B cell (primary cell): Measurements from ENCODE around the gene DENND2A. TPM values are rescaled to one million over a fixed set of nuclear protein-coding genes. Genes with fewer than 3 reads are reported as not detected.

ENCODE experiments used
- ATAC-seq: fragments of 200-7000 bp; cut with Tn5 transposase; one replicate; pipeline ENCODE4 v1.10.0; 2021; ENCODE audit warnings: low read depth, mild to moderate bottlenecking, moderate number of reproducible peaks, moderate library complexity
- CTCF ChIA-PET: fragments of 350-600 bp; sonication (Branson Sonifier 250); formaldehyde crosslinking; loops from one replicate; lab custom pipeline; 2021; ENCODE audit warnings: antibody characterized with exemption, inconsistent platforms; lab: Charles Lee
- POLR2A ChIA-PET: fragments of 350-600 bp; sonication (Branson Sonifier 250); formaldehyde crosslinking; loops from one replicate; lab custom pipeline; 2021; ENCODE audit warnings: antibody characterized with exemption; lab: Charles Lee
- DNase-seq: peaks from one replicate; pipeline ENCODE4 v3.0.0; 2013
- H2AFZ ChIP-seq: 2 replicates; pipeline ENCODE4 v1.6.1; 2012; ENCODE audit warnings: mild to moderate bottlenecking, low read depth, low read length; ENCODE audit not compliant: insufficient read depth, poor library complexity, severe bottlenecking
- H3K27ac ChIP-seq, 2 donors: 1 replicate in 1 of 2; 2 replicates in 1 of 2; pipeline ENCODE4 v1.5.1; 2012 to 2013; ENCODE audit warnings: low read length in 2 of 2, mild to moderate bottlenecking in 2 of 2, moderate library complexity in 1 of 2
- H3K27me3 ChIP-seq, 4 experiments: fragments of 200-600 bp in 1 of 4; sonication (generic) in 1 of 4; replicated peaks in 1 of 4; 1 replicate in 2 of 4; 2 replicates in 2 of 4; pipeline versions ENCODE4 v1.6.1 to v1.7.0; 2013 to 2016; ENCODE audit warnings: low read length in 3 of 4, mild to moderate bottlenecking in 2 of 4, mixed read lengths in 1 of 4, moderate library complexity in 1 of 4; ENCODE audit not compliant: insufficient read depth in 4 of 4, control insufficient read depth in 3 of 4; ENCODE audit errors: control extremely low read depth in 1 of 4
- H3K36me3 ChIP-seq, 2 experiments: replicated peaks in 1 of 2; 1 replicate in 1 of 2; 2 replicates in 1 of 2; pipeline versions ENCODE4 v1.6.1 to v1.7.1; 2013; ENCODE audit warnings: low read length in 1 of 2; ENCODE audit not compliant: insufficient read depth in 2 of 2, control insufficient read depth in 1 of 2; ENCODE audit errors: control extremely low read depth in 1 of 2, extremely low read depth in 1 of 2
- H3K4me1 ChIP-seq, 2 donors: fragments of 200-600 bp in 1 of 2; sonication (generic) in 1 of 2; 1 replicate in 1 of 2; 2 replicates in 1 of 2; pipeline versions ENCODE4 v1.5.1 to v1.6.1; 2013 to 2017; ENCODE audit warnings: low read length in 2 of 2; ENCODE audit not compliant: control insufficient read depth in 2 of 2, insufficient read depth in 2 of 2
- H3K4me2 ChIP-seq: replicated peaks from 2 replicates; pipeline ENCODE3; 2012; ENCODE audit warnings: mild to moderate bottlenecking, low read depth, low read length; ENCODE audit not compliant: poor library complexity, severe bottlenecking
- H3K4me3 ChIP-seq, 5 experiments: fragments of 200-600 bp in 1 of 5; sonication (generic) in 1 of 5; 1 replicate in 3 of 5; 2 replicates in 2 of 5; pipeline versions ENCODE4 v1.5.1 to v1.7.0; 2011 to 2016; ENCODE audit warnings: low read length in 4 of 5, mild to moderate bottlenecking in 4 of 5, low read depth in 2 of 5, control low read depth in 1 of 5, moderate library complexity in 1 of 5; ENCODE audit not compliant: insufficient read depth in 1 of 5; ENCODE audit errors: control extremely low read depth in 1 of 5, extremely low read depth in 1 of 5
- H3K79me2 ChIP-seq: fragments of 200-600 bp; sonication (generic); one replicate; pipeline ENCODE4 v1.6.0; 2016; ENCODE audit warnings: low read length; ENCODE audit not compliant: control insufficient read depth, insufficient read depth
- H3K9ac ChIP-seq: fragments of 200-600 bp; sonication (generic); 2 replicates; pipeline ENCODE4 v1.6.1; 2017; ENCODE audit warnings: mild to moderate bottlenecking, low read length, moderate library complexity
- H3K9me3 ChIP-seq, 3 donors: one replicate each; pipeline versions ENCODE4 v1.6.1 to v1.7.1; 2013; ENCODE audit warnings: low read length in 2 of 3; ENCODE audit not compliant: control insufficient read depth in 2 of 3, insufficient read depth in 1 of 3; ENCODE audit errors: control extremely low read depth in 1 of 3
- H4K20me1 ChIP-seq: 2 replicates; pipeline ENCODE4 v1.6.0; 2012; ENCODE audit warnings: mild to moderate bottlenecking, low read length; ENCODE audit not compliant: insufficient read depth, control insufficient read depth, poor library complexity, severe bottlenecking
- H3K27ac Mint-ChIP-seq: one replicate; pipeline ENCODE4 v1.8.0; 2021; ENCODE audit warnings: mixed read lengths
- H3K27me3 Mint-ChIP-seq: one replicate; pipeline ENCODE4 v1.8.0; 2021; ENCODE audit warnings: mixed read lengths
- H3K4me1 Mint-ChIP-seq: one replicate; pipeline ENCODE4 v1.8.0; 2021; ENCODE audit warnings: mixed read lengths
- H3K4me3 Mint-ChIP-seq: one replicate; pipeline ENCODE4 v1.8.0; 2021; ENCODE audit warnings: mixed read lengths
- H3K9me3 Mint-ChIP-seq: one replicate; pipeline ENCODE4 v1.8.0; 2022; ENCODE audit warnings: mixed read lengths; ENCODE audit not compliant: insufficient read depth
- CTCF ChIP-seq: fragments of 200-600 bp; IDR thresholded peaks from one replicate; pipeline ENCODE4 v1.8.0; 2022; ENCODE audit warnings: antibody characterized with exemption, mild to moderate bottlenecking
- EZH2 ChIP-seq: IDR thresholded peaks from 2 replicates; pipeline ENCODE4 v1.6.1; 2012; ENCODE audit warnings: borderline replicate concordance, low read depth, mild to moderate bottlenecking, moderate library complexity, low read length; ENCODE audit not compliant: insufficient read depth, poor library complexity, severe bottlenecking
- WGBS: methylation state at CpG from one replicate; pipeline ENCODE4 v1.1.5; 2013; ENCODE audit warnings: missing lambda C conversion rate; ENCODE audit not compliant: insufficient coverage; 5-methylcytosine and 5-hydroxymethylcytosine counted together
- intact Hi-C: fragments of 100-400 bp; cut with micrococcal nuclease; formaldehyde crosslinking; loops from one replicate; pipeline ENCODE4 v1.10.0; 2022
- polyA plus RNA-seq: library from polyadenylated mRNA; depleted of rRNA; stranded (reverse); fragments of >200 nt; gene quantifications from 2 replicates; pipeline ENCODE4 v1.2.3, GENCODE V29; 2012
- total RNA-seq, 2 donors: library from RNA; stranded (reverse); fragments of 120-200 nt in 1 of 2; gene quantifications; 1 replicate in 1 of 2; 2 replicates in 1 of 2; pipeline versions ENCODE4 v1.2.3 to v1.2.4, GENCODE V29; 2013 to 2022

Gene DENND2A
- total and polyA plus RNA-seq, 2 donors (not counting 1 experiment from before 2014, with no cell fraction given), result 0.31 TPM; not detected in 1

GRCh38 chr7:140674356-140674800 is 33.8 kb upstream of the DENND2A start:
- H3K27me3 ChIP-seq, result no peaks in the 10 kb centered on the region
- intact Hi-C loops, result loop anchor here (5.0 to 10.0 kb wide), 3 partner anchors 33 to 1330 kb away; partner anchors contain the start of genes FMC1 and SLC37A3
- Mint-ChIP-seq H3K27me3 (no peaks in the 10 kb centered on the region), H3K4me1 (peaks cover 52% of the 10 kb centered on the region), H3K9me3 (no peaks in the 10 kb centered on the region), H3K4me3 (peak overlapping the region; percentile 87), H3K27ac (peak overlapping the region; percentile 91)
- H3K4me2 ChIP-seq, result peak overlapping the region; percentile 80
- peak overlapping the region in 2 of 5 experiments; percentile 74 to 76 for H3K4me3 ChIP-seq
- peak overlapping the region; percentile 4 to 79 for H3K27ac ChIP-seq
- H3K9ac ChIP-seq, result peak overlapping the region; percentile 75
- H3K36me3 ChIP-seq, result peaks cover 0 to 7% of the 10 kb centered on the region in 2 experiments
- CTCF ChIA-PET, result interaction anchor here (1.0 to 4.1 kb wide), 6 partner anchors 18 to 253 kb away, joined by 3 to 13 read pairs (median 6); partner anchors contain the start of gene NDUFB2
- POLR2A ChIA-PET, result interaction anchor here (1.3 kb wide), 1 partner anchor 197 kb away, joined by 3 read pairs; no protein-coding TSS in a partner anchor
- DNase-seq (peak; percentile 74), ATAC-seq (no peak)
- H3K4me1 ChIP-seq, result peaks cover 46 to 54% of the 10 kb centered on the region in 2 donors
- peak overlapping the region; percentile 90 for H2AFZ ChIP-seq
- H3K79me2 ChIP-seq, result peaks cover 29% of the 10 kb centered on the region
- 33% methylated on average over 4 of the region's 5 CpGs for WGBS
- peaks cover 0 to 7% (median 0%) of the 10 kb centered on the region in 3 donors for H3K9me3 ChIP-seq
- TF ChIP-seq EZH2 (no peak), CTCF (no peak)
- H4K20me1 ChIP-seq, result no peaks in the 10 kb centered on the region

GRCh38 chr7:140673774-140674155 is 33.2 kb upstream of the DENND2A start:
- ChIA-PET CTCF (interaction anchor here (1.0 to 4.1 kb wide), 5 partner anchors 13 to 1064 kb away, joined by 3 to 13 read pairs (median 4); partner anchors contain the start of gene SSBP1), POLR2A (interaction anchor here (0.6 to 1.3 kb wide), 4 partner anchors 23 to 1315 kb away, joined by 3 to 4 read pairs (median 3); partner anchors contain the start of genes MRPS33 and NDUFB2)
- H3K27me3 Mint-ChIP-seq, result no peaks in the 10 kb centered on the region
- Histone ChIP-seq H3K9ac (peak overlapping the region; percentile 75), H2AFZ (peak overlapping the region; percentile 90), H3K27me3 (no peaks in the 10 kb centered on the region), H3K36me3 (peaks cover 0 to under 1% of the 10 kb centered on the region in 2 experiments), H4K20me1 (no peaks in the 10 kb centered on the region), H3K4me2 (peak overlapping the region; percentile 80), H3K9me3 (peaks cover 0 to 7% (median 0%) of the 10 kb centered on the region in 3 donors), H3K4me1 (peaks cover 46 to 54% of the 10 kb centered on the region in 2 donors), H3K27ac (peak overlapping the region; percentile 48 to 79), H3K4me3 (peak overlapping the region in 4 of 5 experiments; percentile 60 to 76 (median 72)), H3K79me2 (peaks cover 22% of the 10 kb centered on the region)
- H3K27ac Mint-ChIP-seq, result peak overlapping the region; percentile 91
- 23% methylated on average over 18 of the region's 18 CpGs for WGBS
- ATAC-seq (no peak), DNase-seq (no peak)
- intact Hi-C loops, result loop anchor here (2.0 to 10.0 kb wide), 6 partner anchors 17 to 1329 kb away; partner anchors contain the start of genes FMC1, KDM7A, MRPS33 and SLC37A3
- peaks cover 52% of the 10 kb centered on the region for H3K4me1 Mint-ChIP-seq
- no peaks in the 10 kb centered on the region for H3K9me3 Mint-ChIP-seq
- TF ChIP-seq CTCF (no peak), EZH2 (no peak)
- H3K4me3 Mint-ChIP-seq, result peak overlapping the region; percentile 87
